PC-3 (cell line): Measurements from ENCODE around the gene ALG14. TPM values are rescaled to one million over a fixed set of nuclear protein-coding genes. Genes with fewer than 3 reads are reported as not detected.

Experiments
- ATAC-seq: fragments of 200-7000 bp; cut with Tn5 transposase; 2 replicates; pipeline ENCODE4 v1.9.1; 2020; ENCODE audit warnings: mild to moderate bottlenecking, moderate library complexity
- BruUV-seq: library from RNA; stranded (reverse); fragments of 400-500 nt; replicated peaks from 2 replicates; lab custom pipeline; 2021; lab: Mats Ljungman, UMichigan
- CTCF ChIA-PET: fragments of 300-600 bp; sonication (Branson Sonifier 250); formaldehyde crosslinking; loops from one replicate; lab custom pipeline; 2022; ENCODE audit warnings: antibody characterized with exemption; lab: Charles Lee
- POLR2A ChIA-PET: fragments of 300-600 bp; sonication (Branson Sonifier 250); formaldehyde crosslinking; loops from one replicate; lab custom pipeline; 2022; ENCODE audit warnings: antibody characterized with exemption; ENCODE audit not compliant: unreplicated experiment; lab: Charles Lee
- DNase-seq: peaks from one replicate; pipeline ENCODE4 v3.0.0-alpha.2; 2015
- H2AFZ ChIP-seq: fragments of 300-600 bp; sonication (generic); 2 replicates; pipeline ENCODE4 v1.6.0; 2016; ENCODE audit warnings: antibody characterized with exemption, low read length
- H3F3A ChIP-seq: fragments of 300-600 bp; sonication (generic); one replicate; pipeline ENCODE4 v1.6.0; 2017; ENCODE audit warnings: antibody characterized with exemption, low read length, control low read depth, mild to moderate bottlenecking; ENCODE audit not compliant: unreplicated experiment
- H3K27ac ChIP-seq: fragments of 300-600 bp; sonication (generic); 2 replicates; pipeline ENCODE4 v1.5.1; 2016; ENCODE audit warnings: mild to moderate bottlenecking, low read length
- H3K27me3 ChIP-seq: fragments of 300-600 bp; sonication (generic); 2 replicates; pipeline ENCODE4 v1.6.1; 2016; ENCODE audit warnings: low read length, mixed read lengths
- H3K36me3 ChIP-seq: fragments of 300-600 bp; sonication (generic); 2 replicates; pipeline ENCODE4 v1.6.1; 2016; ENCODE audit warnings: low read depth, mixed run types, low read length, mixed read lengths
- H3K4me1 ChIP-seq: fragments of 300-600 bp; sonication (generic); 2 replicates; pipeline ENCODE4 v1.5.1; 2016; ENCODE audit warnings: low read length; ENCODE audit not compliant: insufficient read depth
- H3K4me2 ChIP-seq: fragments of 300-600 bp; sonication (generic); 2 replicates; pipeline ENCODE4 v1.6.0; 2016; ENCODE audit warnings: low read length
- H3K4me3 ChIP-seq: fragments of 300-600 bp; sonication (generic); 2 replicates; pipeline ENCODE4 v1.5.1; 2016; ENCODE audit warnings: mild to moderate bottlenecking, low read length, mixed read lengths
- H3K79me2 ChIP-seq: fragments of 300-600 bp; sonication (generic); 2 replicates; pipeline ENCODE4 v1.6.1; 2017; ENCODE audit warnings: low read length, mixed read lengths
- H3K9ac ChIP-seq: fragments of 300-600 bp; sonication (generic); 2 replicates; pipeline ENCODE4 v1.6.0; 2016; ENCODE audit warnings: mild to moderate bottlenecking, low read length
- H3K9me2 ChIP-seq: fragments of 300-600 bp; sonication (generic); replicated peaks from 2 replicates; pipeline ENCODE4 v1.6.1; 2016; ENCODE audit warnings: mixed run types, low read length, mixed read lengths
- H3K9me3 ChIP-seq: fragments of 300-600 bp; sonication (generic); 2 replicates; pipeline ENCODE4 v1.6.1; 2016; ENCODE audit warnings: low read length, mixed read lengths
- H4K20me1 ChIP-seq: fragments of 300-600 bp; sonication (generic); 2 replicates; pipeline ENCODE4 v1.6.1; 2016; ENCODE audit warnings: low read length, mixed read lengths
- EZH2 ChIP-seq: fragments of 300-600 bp; sonication (generic); IDR thresholded peaks from one replicate; pipeline ENCODE4 v1.6.1; 2017; ENCODE audit warnings: antibody characterized with exemption, mild to moderate bottlenecking, low read length; ENCODE audit not compliant: unreplicated experiment
- EZH2phosphoT487 ChIP-seq: fragments of 300-600 bp; sonication (generic); IDR thresholded peaks from 2 replicates; pipeline ENCODE4 v1.6.1; 2018; ENCODE audit warnings: mild to moderate bottlenecking, antibody characterized with exemption, low read length, borderline replicate concordance
- intact Hi-C: fragments of 100-400 bp; cut with micrococcal nuclease; formaldehyde crosslinking; loops from 2 replicates; pipeline ENCODE4 v1.9.0; 2023
- total RNA-seq: library from RNA; depleted of rRNA; stranded (reverse); fragments of >200 nt; gene quantifications from 2 replicates; pipeline ENCODE4 v1.2.3, GENCODE V29; 2014
- TF ChIP-seq, protein P1 (sequence below): fragments of 300-600 bp; sonication (generic); conservative IDR thresholded peaks from 2 replicates; pipeline ENCODE4 v1.5.1; 2017; ENCODE audit warnings: antibody characterized with exemption, low read depth, mild to moderate bottlenecking, low read length

Gene ALG14
- total RNA-seq, 1 experiment from 2014 or later = 3.4 TPM

DNA sequence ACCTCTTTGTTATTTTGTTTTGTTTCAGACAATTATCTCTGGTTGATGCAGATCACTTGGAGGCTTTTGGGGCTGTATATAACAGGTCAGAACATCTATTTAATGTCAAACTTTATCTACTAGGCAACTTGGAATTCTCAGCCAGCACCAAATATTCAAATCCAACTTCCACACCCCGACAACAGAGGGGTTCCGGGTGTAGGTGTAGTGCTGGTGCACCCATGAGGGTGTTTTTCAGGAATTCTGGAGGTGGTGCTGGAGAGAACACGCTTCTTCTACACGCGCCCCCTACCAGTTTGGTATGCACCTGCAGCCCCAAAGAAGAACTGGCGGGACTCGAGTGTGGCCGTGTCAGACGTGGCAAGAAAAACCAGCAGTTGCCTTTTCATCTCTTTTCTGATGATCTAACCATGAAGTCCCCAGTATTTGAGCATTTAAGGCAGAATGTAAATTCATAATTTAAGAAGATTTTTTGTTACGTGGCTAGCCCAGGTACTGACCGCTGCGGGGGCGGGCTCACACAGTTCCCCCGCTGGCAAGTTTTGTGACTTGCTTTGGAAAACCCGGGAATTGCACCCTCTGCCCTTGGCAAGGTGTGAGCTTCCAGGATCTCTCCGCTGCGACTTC lies 43.9 kb upstream of the ALG14 start:
- Histone ChIP-seq H3K9me2 (no peaks in the 10 kb centered on the region), H3K9me3 (no peaks in the 10 kb centered on the region), H3K36me3 (no peaks in the 10 kb centered on the region), H3K27me3 (no peaks in the 10 kb centered on the region), H3F3A (no peaks in the 10 kb centered on the region), H2AFZ (peak overlapping the region; percentile 94), H3K79me2 (peaks cover 18% of the 10 kb centered on the region), H3K9ac (peak overlapping the region; percentile 51), H3K4me1 (peaks cover 18% of the 10 kb centered on the region), H3K4me3 (peak overlapping the region; percentile 88), H4K20me1 (no peaks in the 10 kb centered on the region), H3K27ac (0 out of 2 replicates have a peak overlapping the region, but pooled peaks have one; percentile 1), H3K4me2 (peak overlapping the region; percentile 84)
- BruUV-seq = TSS peak; percentile 90
- intact Hi-C loops = loop anchor here (1.0 to 10.0 kb wide), 6 partner anchors 17 to 262 kb away; partner anchors contain the start of genes ALG14 and RWDD3
- peak; percentile 83 for DNase-seq
- CTCF ChIA-PET = interaction anchor here (0.6 to 2.9 kb wide), 6 partner anchors 18 to 117 kb away, joined by 3 to 51 read pairs (median 4); partner anchors contain the start of gene RWDD3
- peak; percentile 78 for ATAC-seq
- POLR2A ChIA-PET = interaction anchor here (0.6 kb wide), 1 partner anchor 43 kb away, joined by 5 read pairs; no protein-coding TSS in a partner anchor
- TF ChIP-seq, protein P1, sequence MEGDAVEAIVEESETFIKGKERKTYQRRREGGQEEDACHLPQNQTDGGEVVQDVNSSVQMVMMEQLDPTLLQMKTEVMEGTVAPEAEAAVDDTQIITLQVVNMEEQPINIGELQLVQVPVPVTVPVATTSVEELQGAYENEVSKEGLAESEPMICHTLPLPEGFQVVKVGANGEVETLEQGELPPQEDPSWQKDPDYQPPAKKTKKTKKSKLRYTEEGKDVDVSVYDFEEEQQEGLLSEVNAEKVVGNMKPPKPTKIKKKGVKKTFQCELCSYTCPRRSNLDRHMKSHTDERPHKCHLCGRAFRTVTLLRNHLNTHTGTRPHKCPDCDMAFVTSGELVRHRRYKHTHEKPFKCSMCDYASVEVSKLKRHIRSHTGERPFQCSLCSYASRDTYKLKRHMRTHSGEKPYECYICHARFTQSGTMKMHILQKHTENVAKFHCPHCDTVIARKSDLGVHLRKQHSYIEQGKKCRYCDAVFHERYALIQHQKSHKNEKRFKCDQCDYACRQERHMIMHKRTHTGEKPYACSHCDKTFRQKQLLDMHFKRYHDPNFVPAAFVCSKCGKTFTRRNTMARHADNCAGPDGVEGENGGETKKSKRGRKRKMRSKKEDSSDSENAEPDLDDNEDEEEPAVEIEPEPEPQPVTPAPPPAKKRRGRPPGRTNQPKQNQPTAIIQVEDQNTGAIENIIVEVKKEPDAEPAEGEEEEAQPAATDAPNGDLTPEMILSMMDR = peak; percentile 89
- TF ChIP-seq EZH2 = no peak

DNA sequence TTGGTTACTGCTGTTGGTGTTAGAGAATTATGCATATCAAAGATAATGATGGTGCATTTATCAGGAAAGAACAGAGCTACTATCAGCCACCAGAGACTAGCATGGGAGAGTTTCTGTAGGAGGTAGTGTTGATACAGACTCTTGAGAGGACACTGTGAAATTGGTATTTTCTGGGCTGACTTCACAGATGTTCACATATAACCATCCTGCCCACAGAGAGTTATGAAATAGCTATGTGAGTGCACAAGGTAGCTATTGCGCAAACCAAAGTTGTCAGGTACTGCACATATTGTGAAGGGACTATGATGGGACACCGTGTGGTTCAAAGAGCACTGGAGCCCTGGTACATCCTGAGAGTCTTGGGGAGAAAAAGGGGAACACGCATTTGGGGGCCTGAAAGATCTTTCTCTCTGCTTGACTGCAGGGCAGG lies 43.0 kb upstream of the ALG14 start:
- no peak for DNase-seq
- Histone ChIP-seq H3K9me3 (no peaks in the 10 kb centered on the region), H3K4me3 (no peak overlapping the region), H4K20me1 (no peaks in the 10 kb centered on the region), H3K27me3 (no peaks in the 10 kb centered on the region), H3K79me2 (peaks cover 18% of the 10 kb centered on the region), H3K4me1 (peaks cover 18% of the 10 kb centered on the region), H3K9ac (no peak overlapping the region), H3K27ac (no peak overlapping the region), H3K4me2 (no peak overlapping the region), H3F3A (no peaks in the 10 kb centered on the region), H2AFZ (no peak overlapping the region), H3K36me3 (no peaks in the 10 kb centered on the region), H3K9me2 (no peaks in the 10 kb centered on the region)
- intact Hi-C loops = loop anchor here (1.0 to 10.0 kb wide), 6 partner anchors 16 to 261 kb away; partner anchors contain the start of genes ALG14 and RWDD3
- ChIA-PET CTCF (interaction anchor here (0.9 to 2.9 kb wide), 3 partner anchors 32 to 118 kb away, joined by 3 to 51 read pairs (median 6); partner anchors contain the start of gene RWDD3), POLR2A (interaction anchor here (0.6 kb wide), 1 partner anchor 42 kb away, joined by 5 read pairs; no protein-coding TSS in a partner anchor)
- TF ChIP-seq EZH2phosphoT487 (no peak), EZH2 (no peak)
- TF ChIP-seq, protein P1 = no peak
- ATAC-seq = no peak
- BruUV-seq = no TSS peak

DNA sequence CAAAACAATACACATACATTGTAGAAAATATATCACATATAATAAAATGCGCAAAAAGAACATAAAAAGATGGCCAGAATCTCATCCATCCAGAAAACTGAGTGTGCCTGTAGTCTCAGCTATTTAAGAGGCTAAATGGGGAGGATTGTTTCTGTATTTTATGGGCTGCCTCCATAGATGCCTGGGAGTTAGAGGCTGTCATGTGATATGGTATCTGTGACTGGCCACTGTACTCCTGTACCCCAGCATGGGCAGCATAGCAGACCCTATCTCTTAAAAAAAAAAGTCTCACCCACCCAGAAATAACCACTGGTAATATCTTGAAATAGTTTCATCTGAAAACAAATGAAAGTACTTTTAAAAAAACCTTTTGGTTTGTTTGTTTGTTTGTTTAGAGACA lies 40.9 kb upstream of the ALG14 start:
- DNase-seq (no peak), ATAC-seq (no peak)
- BruUV-seq = no TSS peak
- intact Hi-C loops = loop anchor here (10.0 kb wide), 1 partner anchor 259 kb away; no protein-coding TSS in a partner anchor
- TF ChIP-seq EZH2 (no peak), EZH2phosphoT487 (no peak)
- TF ChIP-seq, protein P1 = no peak
- no peak overlapping the region for H3K4me3 ChIP-seq
- no peak overlapping the region for H3K9ac ChIP-seq
- no peak overlapping the region for H3K27ac ChIP-seq
- H3K79me2 ChIP-seq = peaks cover 10% of the 10 kb centered on the region
- H3K4me2 ChIP-seq = no peak overlapping the region
- H3K36me3 ChIP-seq = no peaks in the 10 kb centered on the region
- no peak overlapping the region for H2AFZ ChIP-seq
- no peaks in the 10 kb centered on the region for H3K9me3 ChIP-seq
- ChIA-PET POLR2A (no interaction called here), CTCF (no interaction called here)
- H3K4me1 ChIP-seq = peaks cover 11% of the 10 kb centered on the region
- H4K20me1 ChIP-seq = no peaks in the 10 kb centered on the region
- H3F3A ChIP-seq = no peaks in the 10 kb centered on the region
- no peaks in the 10 kb centered on the region for H3K27me3 ChIP-seq
- no peaks in the 10 kb centered on the region for H3K9me2 ChIP-seq
